Tibial artery (tissue), 4 donors: Measurements from ENCODE around the gene ATPAF2.

Source experiments
- DNase-seq, 2 donors: peaks; one replicate each; pipeline ENCODE4 v3.0.0-alpha.2; 2019
- H3K27ac ChIP-seq, 2 donors: fragments of 200-600 bp; sonication (generic) in 1 of 2; 1 replicate in 1 of 2; 2 replicates in 1 of 2; pipeline ENCODE4 v1.5.1; 2018 to 2019; ENCODE audit warnings: mild to moderate bottlenecking in 1 of 2
- H3K27me3 ChIP-seq, 2 donors: fragments of 200-600 bp; sonication (generic) in 1 of 2; one replicate each; pipeline versions ENCODE4 v1.5.1 to v1.6.0; 2016 to 2019
- H3K36me3 ChIP-seq, 3 donors: fragments of 200-600 bp; sonication (generic) in 2 of 3; one replicate each; pipeline ENCODE4 v1.5.1; 2016 to 2019; ENCODE audit warnings: mild to moderate bottlenecking in 2 of 3
- H3K4me1 ChIP-seq, 4 donors: fragments of 200-600 bp; sonication (generic) in 2 of 4; 1 replicate in 3 of 4; 2 replicates in 1 of 4; pipeline ENCODE4 v1.5.1; 2016 to 2019
- H3K4me3 ChIP-seq, 2 donors: fragments of 200-600 bp; sonication (generic) in 1 of 2; 1 replicate in 1 of 2; 2 replicates in 1 of 2; pipeline ENCODE4 v1.5.1; 2018 to 2019; ENCODE audit warnings: mild to moderate bottlenecking in 2 of 2
- H3K9me3 ChIP-seq, 3 donors: fragments of 200-600 bp; sonication (generic) in 1 of 3; one replicate each; pipeline ENCODE4 v1.5.1; 2016 to 2019
- CTCF ChIP-seq, 2 experiments: fragments of 200-600 bp in 1 of 2; fragments of 450-650 bp in 1 of 2; IDR thresholded peaks; one replicate each; pipeline ENCODE4 v1.5.1; 2017 to 2019; ENCODE audit warnings: antibody characterized with exemption in 2 of 2, mild to moderate bottlenecking in 1 of 2, moderate library complexity in 1 of 2
- intact Hi-C: fragments of 100-400 bp; cut with DNase I; formaldehyde crosslinking; loops from one replicate; pipeline ENCODE4 v1.15.0; 2023; ENCODE audit warnings: low total_unique reads

ATPAF2 gene

DNA sequence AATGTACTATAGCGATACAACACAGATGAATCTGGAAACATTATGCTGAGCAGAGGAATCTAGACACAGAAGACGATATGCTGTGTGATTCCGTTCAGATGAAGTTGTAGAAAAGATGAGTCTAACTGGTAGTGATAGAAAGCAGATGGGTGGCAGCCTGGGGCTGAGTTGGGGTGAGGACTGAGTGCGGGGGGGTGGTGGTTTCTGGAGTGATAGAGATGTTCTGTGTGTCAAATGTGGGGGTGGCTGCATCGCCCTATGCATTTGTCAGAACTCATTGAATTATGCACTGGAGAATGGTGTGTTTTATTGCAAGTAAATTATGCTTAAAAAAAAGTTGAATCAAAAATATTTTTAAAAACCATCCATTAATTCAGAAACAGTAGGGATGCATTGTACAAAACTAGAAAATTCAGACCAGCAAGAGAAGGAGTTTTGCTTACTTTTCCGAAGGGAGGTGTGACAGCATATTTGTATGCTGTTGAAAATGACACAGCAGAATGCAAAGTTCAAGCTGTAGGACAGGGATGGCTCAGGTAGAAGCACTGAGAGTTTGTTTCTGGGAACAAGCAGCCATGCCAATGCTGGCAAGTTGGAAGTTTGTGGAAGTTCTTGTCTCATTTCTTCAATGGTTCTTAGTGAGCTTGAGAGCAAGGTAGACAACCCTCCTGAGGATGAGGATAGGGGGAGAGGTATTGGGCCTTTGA, 35.8 kb upstream of the ATPAF2 start:
- intact Hi-C loops, result no loop called here
- peaks cover 0 to 12% (median 7%) of the 10 kb centered on the region in 4 donors for H3K4me1 ChIP-seq
- no peak overlapping the region for H3K4me3 ChIP-seq
- H3K36me3 ChIP-seq, result no peaks in the 10 kb centered on the region
- H3K9me3 ChIP-seq, result no peaks in the 10 kb centered on the region
- H3K27ac ChIP-seq, result no peak overlapping the region
- DNase-seq, result no peak
- peaks cover 0 to 8% of the 10 kb centered on the region in 2 donors for H3K27me3 ChIP-seq
- no peak for TF ChIP-seq CTCF (IDR thresholded peaks at IDR 0.05)

DNA sequence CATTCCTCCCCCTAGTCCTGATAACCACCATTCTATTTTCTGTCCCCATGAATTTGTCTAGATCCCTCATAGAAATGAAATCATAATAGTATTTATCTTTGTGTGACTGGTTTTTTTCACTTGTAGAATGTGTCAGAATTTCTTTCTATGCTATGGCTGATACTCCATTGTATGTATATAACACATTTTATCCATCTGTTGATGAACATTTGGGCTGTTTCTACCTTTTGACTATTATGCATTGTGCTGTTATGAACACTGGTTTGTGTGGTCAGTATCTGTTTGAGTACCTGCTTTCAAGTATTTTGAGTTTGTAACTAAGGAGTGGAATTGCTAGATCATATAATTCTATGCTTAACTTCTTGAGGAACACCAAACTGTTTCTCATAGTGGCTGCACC, 32.8 kb upstream of the ATPAF2 start:
- no peak for TF ChIP-seq CTCF (IDR thresholded peaks at IDR 0.05)
- no peak for DNase-seq
- no peaks in the 10 kb centered on the region for H3K9me3 ChIP-seq
- intact Hi-C loops, result no loop called here
- H3K4me3 ChIP-seq, result no peak overlapping the region
- H3K27me3 ChIP-seq, result no peaks in the 10 kb centered on the region
- peaks cover 0 to 5% (median 0%) of the 10 kb centered on the region in 3 donors for H3K36me3 ChIP-seq
- H3K4me1 ChIP-seq, result peaks cover 0 to 12% (median 7%) of the 10 kb centered on the region in 4 donors
- H3K27ac ChIP-seq, result no peak overlapping the region

DNA sequence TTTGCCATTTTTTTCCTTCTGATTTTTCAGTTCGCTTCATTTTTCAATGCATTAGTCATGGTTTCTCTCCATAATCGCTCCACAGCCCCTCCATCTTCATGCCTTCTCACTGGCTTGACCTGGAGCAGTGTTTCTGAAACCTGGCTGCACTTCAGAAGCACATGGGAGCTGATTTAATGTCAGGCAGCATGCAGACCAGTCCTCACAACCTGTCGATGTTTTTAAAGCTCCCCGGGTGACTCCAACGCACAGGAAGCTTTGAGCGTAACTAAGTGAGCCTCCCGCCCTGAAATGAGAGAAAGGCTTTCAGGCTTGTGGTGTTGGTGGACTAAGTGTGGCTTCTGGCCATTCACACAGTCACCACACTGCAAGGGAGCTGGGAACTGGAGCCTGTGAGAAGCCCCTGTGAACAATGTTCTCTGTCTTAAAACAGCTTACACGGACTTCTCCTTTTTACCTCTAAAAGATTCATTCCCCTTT, 31.9 kb upstream of the ATPAF2 start:
- Histone ChIP-seq H3K9me3 (no peaks in the 10 kb centered on the region), H3K27ac (no peak overlapping the region), H3K27me3 (no peaks in the 10 kb centered on the region), H3K4me1 (peaks cover 0 to 12% (median 7%) of the 10 kb centered on the region in 4 donors), H3K36me3 (peaks cover 0 to 12% (median 0%) of the 10 kb centered on the region in 3 donors), H3K4me3 (no peak overlapping the region)
- no peak for TF ChIP-seq CTCF (IDR thresholded peaks at IDR 0.05)
- intact Hi-C loops, result no loop called here
- DNase-seq, result no peak

- no peaks in the 10 kb centered on the region for H3K9me3 ChIP-seq
- no peak overlapping the region for H3K27ac ChIP-seq
- no peak for TF ChIP-seq CTCF (IDR thresholded peaks at IDR 0.05)
- DNase-seq, result no peak
- intact Hi-C loops, result no loop called here
- no peak overlapping the region for H3K4me3 ChIP-seq
- H3K36me3 ChIP-seq, result peaks cover 8 to 30% (median 14%) of the 10 kb centered on the region in 3 donors
- H3K27me3 ChIP-seq, result no peaks in the 10 kb centered on the region
- peaks cover 0 to 12% (median 7%) of the 10 kb centered on the region in 4 donors for H3K4me1 ChIP-seq
Measured at GRCh38 chr17:18069101-18069500, 30.1 kb upstream of the ATPAF2 start.

GRCh38 chr17:18066866-18067265, 27.9 kb upstream of the ATPAF2 start:
- Histone ChIP-seq H3K27me3 (no peaks in the 10 kb centered on the region), H3K4me1 (peaks cover 0 to 12% (median 7%) of the 10 kb centered on the region in 4 donors), H3K4me3 (no peak overlapping the region), H3K36me3 (peaks cover 23 to 52% (median 34%) of the 10 kb centered on the region in 3 donors), H3K27ac (no peak overlapping the region), H3K9me3 (no peaks in the 10 kb centered on the region)
- no peak for TF ChIP-seq CTCF (IDR thresholded peaks at IDR 0.05)
- intact Hi-C loops, result no loop called here
- no peak for DNase-seq
